Activated naive CD8-positive, alpha-beta T cell treated with anti-CD3 and anti-CD28 coated beads, Interleukin-2, amount 10 ng/mL, durations not matched to agents 7 days and 5 days (primary cell): ENCODE data around the gene RPL27A. TPM values are rescaled to one million over a fixed set of nuclear protein-coding genes. Genes with fewer than 3 reads are reported as not detected.

Source experiments
- ATAC-seq: fragments of 150-1000 bp; cut with Tn5 transposase; one replicate; pipeline ENCODE4 v1.10.0; 2021; ENCODE audit warnings: low read depth, moderate library complexity
- POLR2A ChIA-PET: fragments of 350-600 bp; sonication (Branson Sonifier 250); formaldehyde crosslinking; loops from one replicate; lab custom pipeline; 2021; ENCODE audit warnings: antibody characterized with exemption; lab: Charles Lee
- DNase-seq: peaks from one replicate; pipeline ENCODE4 v3.0.0; 2021
- H3K27ac Mint-ChIP-seq: one replicate; pipeline ENCODE4 v1.8.0; 2022; ENCODE audit warnings: mild to moderate bottlenecking, mixed read lengths
- H3K27me3 Mint-ChIP-seq: one replicate; pipeline ENCODE4 v1.8.0; 2022; ENCODE audit warnings: mild to moderate bottlenecking, moderate library complexity, mixed read lengths
- H3K36me3 Mint-ChIP-seq: one replicate; pipeline ENCODE4 v1.8.0; 2021; ENCODE audit warnings: mild to moderate bottlenecking, mixed read lengths
- H3K4me1 Mint-ChIP-seq: one replicate; pipeline ENCODE4 v1.8.0; 2021; ENCODE audit warnings: mixed read lengths
- H3K4me3 Mint-ChIP-seq: one replicate; pipeline ENCODE4 v1.8.0; 2022; ENCODE audit warnings: mild to moderate bottlenecking, moderate library complexity, mixed read lengths
- H3K9me3 Mint-ChIP-seq: one replicate; pipeline ENCODE4 v1.8.0; 2021; ENCODE audit warnings: mixed read lengths
- total RNA-seq, 2 experiments: library from RNA; stranded (reverse); gene quantifications; one replicate each; pipeline ENCODE4 v1.2.3, GENCODE V29; 2021

The RPL27A gene
- total RNA-seq, 2 experiments from 2014 or later, result 981 to 1,044 TPM

DNA sequence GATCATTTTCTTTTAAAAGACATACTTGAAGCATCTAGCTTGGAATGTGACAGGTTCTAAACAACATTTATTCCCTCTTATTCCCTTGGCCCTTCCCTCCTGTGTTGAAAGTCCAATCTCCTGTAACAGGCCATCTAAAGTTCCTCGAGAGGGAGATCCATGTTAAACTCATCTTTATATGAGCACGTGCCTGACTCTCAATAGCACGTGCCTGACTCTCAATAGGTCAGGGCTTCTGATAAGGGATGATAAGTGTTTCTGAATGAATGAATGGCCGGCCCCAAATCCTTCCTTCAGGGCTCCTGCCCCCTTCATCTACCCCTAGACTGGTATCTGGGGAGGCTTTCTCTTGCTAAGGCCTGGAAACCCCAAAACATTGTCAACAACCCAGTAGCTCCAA is 27.2 kb downstream of the RPL27A start:
- H3K4me1 Mint-ChIP-seq, result peaks cover 2% of the 10 kb centered on the region
- no peaks in the 10 kb centered on the region for H3K9me3 Mint-ChIP-seq
- ATAC-seq (no peak), DNase-seq (no peak)
- POLR2A ChIA-PET, result no interaction called here
- no peaks in the 10 kb centered on the region for H3K27me3 Mint-ChIP-seq
- H3K36me3 Mint-ChIP-seq, result peaks cover 2% of the 10 kb centered on the region
- H3K27ac Mint-ChIP-seq, result no peak overlapping the region
- H3K4me3 Mint-ChIP-seq, result no peak overlapping the region

DNA sequence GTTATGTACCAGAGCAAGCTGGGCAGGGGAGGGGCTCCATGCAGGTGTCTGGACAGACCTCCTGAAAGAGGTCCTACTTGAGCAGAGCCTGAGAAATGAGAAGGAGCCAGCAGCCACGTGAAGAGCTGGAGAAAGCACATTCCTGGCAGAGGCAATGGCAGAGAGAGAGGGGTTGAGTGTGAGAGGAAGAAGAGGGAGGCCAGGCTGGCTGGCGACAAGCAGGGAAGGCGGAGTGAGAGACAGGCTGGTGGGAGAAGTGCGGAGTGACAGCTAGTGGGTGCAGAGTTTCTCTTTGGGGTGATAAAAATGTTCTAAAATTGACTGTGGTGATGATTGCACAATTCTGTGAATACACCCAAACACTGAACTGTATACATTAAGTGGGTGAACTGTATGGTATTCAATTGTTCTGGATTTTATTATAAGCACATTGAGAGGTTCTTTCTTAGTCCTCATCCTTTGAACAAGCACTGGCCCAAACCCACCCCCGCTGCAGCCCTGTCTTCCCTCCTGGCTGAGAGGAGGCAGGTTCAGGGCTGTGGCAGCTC is 29.4 kb downstream of the RPL27A start:
- DNase-seq (no peak), ATAC-seq (no peak)
- Mint-ChIP-seq H3K4me1 (no peaks in the 10 kb centered on the region), H3K27ac (no peak overlapping the region), H3K9me3 (no peaks in the 10 kb centered on the region), H3K4me3 (no peak overlapping the region), H3K27me3 (no peaks in the 10 kb centered on the region), H3K36me3 (no peaks in the 10 kb centered on the region)
- POLR2A ChIA-PET, result no interaction called here

DNA sequence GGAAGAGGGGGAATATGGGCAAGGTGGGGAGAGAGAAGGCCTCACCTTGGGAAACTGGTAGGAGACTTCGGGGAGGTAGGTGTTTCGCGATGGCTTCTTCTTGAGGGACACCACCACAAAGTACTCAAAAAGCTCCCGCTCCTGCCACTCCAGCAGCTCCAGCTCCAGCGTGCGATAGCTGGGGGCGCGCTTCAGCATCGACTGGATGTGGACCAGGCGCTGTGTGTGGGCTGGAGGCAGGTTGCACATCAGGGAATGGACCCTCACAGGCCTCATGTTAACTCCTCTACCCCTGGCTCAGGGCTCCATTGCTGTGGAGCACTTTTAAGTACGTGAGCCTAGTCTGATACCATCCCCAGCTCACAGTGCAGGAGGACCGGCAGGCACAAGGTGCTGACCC is 29.9 kb downstream of the RPL27A start:
- H3K4me3 Mint-ChIP-seq, result no peak overlapping the region
- H3K27me3 Mint-ChIP-seq, result no peaks in the 10 kb centered on the region
- H3K27ac Mint-ChIP-seq, result no peak overlapping the region
- DNase-seq (no peak), ATAC-seq (no peak)
- POLR2A ChIA-PET, result no interaction called here
- no peaks in the 10 kb centered on the region for H3K9me3 Mint-ChIP-seq
- H3K36me3 Mint-ChIP-seq, result no peaks in the 10 kb centered on the region
- H3K4me1 Mint-ChIP-seq, result peaks cover 3% of the 10 kb centered on the region

DNA sequence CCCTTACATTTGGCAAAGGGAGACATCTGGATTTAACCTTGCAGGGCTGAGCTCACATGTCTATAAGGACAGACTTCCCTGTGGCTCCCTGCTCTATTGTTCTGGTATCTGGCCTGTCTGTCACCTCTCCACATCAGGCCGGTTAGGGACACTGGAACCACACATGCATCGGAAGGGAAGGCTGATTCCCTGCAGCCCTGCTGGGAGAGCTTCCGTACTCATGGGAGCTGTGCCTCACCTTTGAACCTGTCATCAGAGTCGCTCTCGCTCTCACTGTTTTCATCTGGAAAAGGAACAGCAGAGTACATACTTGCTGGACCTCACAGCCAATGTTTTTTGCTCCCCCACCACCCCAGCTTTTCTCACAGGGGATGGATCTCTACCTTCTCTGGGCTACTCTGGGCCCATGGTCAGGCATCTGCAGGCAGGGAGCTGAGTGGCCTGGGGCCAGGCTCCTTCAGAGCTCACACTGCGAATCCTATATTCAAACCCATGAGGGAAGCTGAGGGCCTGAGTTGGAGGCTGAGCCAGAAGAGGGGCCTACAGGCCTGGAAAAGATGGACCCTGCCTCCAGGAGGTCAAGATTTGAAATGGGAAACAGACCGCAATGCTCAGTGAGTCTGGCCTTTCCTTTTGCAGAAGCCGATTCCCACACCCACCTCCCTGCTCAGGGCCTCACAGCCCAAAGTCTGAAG is 31.3 kb downstream of the RPL27A start:
- Mint-ChIP-seq H3K36me3 (no peaks in the 10 kb centered on the region), H3K4me3 (no peak overlapping the region), H3K4me1 (peaks cover 6% of the 10 kb centered on the region), H3K27me3 (peaks cover 2% of the 10 kb centered on the region), H3K27ac (no peak overlapping the region), H3K9me3 (no peaks in the 10 kb centered on the region)
- ATAC-seq (no peak), DNase-seq (no peak)
- POLR2A ChIA-PET, result no interaction called here

DNA sequence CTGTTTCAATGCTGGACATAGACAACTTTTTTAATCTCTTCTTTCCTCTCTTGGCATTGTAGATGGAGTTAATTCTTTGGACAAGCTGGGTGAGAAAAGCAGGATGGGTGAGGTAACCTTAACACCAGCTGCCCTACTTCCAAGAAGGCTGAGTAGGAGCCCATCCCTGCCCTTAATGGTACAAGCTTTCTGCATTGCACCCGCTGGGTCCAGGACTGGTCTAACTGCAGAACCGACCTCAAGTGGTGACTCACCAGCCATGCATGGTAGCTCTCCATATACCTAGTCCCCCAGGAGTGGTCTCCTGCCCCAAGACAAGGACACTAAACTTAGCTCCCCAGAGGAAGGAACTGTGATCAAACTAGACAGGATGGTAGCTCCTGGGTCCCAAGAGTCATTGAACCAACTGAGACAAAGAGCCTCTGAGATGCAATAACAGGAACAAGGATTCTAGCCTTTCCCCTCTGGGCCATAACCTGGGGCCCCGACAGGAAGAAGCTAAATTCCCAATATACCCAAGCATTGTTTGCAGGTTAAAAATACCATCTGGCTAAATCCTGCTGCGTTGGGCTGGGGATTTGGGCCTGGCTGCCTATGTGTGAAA is 32.1 kb downstream of the RPL27A start:
- Mint-ChIP-seq H3K27me3 (peaks cover 2% of the 10 kb centered on the region), H3K4me3 (no peak overlapping the region), H3K4me1 (peaks cover 6% of the 10 kb centered on the region), H3K27ac (no peak overlapping the region), H3K9me3 (no peaks in the 10 kb centered on the region), H3K36me3 (no peaks in the 10 kb centered on the region)
- DNase-seq, result no peak
- POLR2A ChIA-PET, result no interaction called here
- ATAC-seq, result no peak

DNA sequence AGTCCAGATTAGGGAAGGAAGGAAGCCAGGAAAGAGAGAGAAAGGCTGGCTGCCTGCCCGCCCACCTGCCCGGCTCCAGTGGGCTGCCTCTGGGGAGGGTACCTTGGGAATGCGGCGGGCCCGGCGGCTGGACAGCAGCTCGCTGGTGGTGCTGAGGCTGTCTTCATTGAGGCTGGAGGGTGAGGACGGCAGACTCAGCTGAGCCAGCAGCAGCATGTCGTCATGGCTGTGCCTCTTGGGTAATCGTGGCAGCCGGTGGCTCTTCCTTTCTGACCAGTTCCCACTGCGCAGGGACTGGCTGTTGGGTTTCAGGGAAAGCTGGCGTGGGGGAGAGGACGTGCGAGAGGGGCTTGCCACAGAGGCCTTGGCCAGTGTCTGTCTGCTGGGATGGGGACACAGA is 32.9 kb downstream of the RPL27A start:
- H3K27ac Mint-ChIP-seq, result no peak overlapping the region
- POLR2A ChIA-PET, result no interaction called here
- H3K27me3 Mint-ChIP-seq, result peaks cover 7% of the 10 kb centered on the region
- ATAC-seq, result no peak
- DNase-seq, result no peak
- no peaks in the 10 kb centered on the region for H3K9me3 Mint-ChIP-seq
- no peak overlapping the region for H3K4me3 Mint-ChIP-seq
- no peaks in the 10 kb centered on the region for H3K36me3 Mint-ChIP-seq
- peaks cover 6% of the 10 kb centered on the region for H3K4me1 Mint-ChIP-seq

DNA sequence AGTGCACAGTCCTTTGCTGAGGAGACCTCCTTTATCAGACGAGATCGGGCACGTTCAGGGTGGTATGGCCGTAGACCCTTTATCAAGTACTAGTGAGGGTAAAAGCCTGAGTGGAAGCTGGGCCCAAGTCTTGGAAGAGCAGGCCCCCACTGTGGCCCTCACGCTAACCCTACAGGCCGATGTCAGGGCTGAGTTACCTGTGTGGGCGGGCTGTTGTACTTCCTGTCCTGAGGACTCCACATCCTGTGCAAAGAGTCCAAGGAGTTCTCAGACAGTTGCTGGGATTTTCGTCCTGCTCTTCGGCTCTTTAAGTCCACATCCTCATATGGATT is 34.9 kb downstream of the RPL27A start:
- Mint-ChIP-seq H3K4me1 (peaks cover 6% of the 10 kb centered on the region), H3K27ac (no peak overlapping the region), H3K36me3 (no peaks in the 10 kb centered on the region), H3K4me3 (no peak overlapping the region), H3K9me3 (no peaks in the 10 kb centered on the region), H3K27me3 (peaks cover 12% of the 10 kb centered on the region)
- POLR2A ChIA-PET, result no interaction called here
- DNase-seq (no peak), ATAC-seq (no peak)

DNA sequence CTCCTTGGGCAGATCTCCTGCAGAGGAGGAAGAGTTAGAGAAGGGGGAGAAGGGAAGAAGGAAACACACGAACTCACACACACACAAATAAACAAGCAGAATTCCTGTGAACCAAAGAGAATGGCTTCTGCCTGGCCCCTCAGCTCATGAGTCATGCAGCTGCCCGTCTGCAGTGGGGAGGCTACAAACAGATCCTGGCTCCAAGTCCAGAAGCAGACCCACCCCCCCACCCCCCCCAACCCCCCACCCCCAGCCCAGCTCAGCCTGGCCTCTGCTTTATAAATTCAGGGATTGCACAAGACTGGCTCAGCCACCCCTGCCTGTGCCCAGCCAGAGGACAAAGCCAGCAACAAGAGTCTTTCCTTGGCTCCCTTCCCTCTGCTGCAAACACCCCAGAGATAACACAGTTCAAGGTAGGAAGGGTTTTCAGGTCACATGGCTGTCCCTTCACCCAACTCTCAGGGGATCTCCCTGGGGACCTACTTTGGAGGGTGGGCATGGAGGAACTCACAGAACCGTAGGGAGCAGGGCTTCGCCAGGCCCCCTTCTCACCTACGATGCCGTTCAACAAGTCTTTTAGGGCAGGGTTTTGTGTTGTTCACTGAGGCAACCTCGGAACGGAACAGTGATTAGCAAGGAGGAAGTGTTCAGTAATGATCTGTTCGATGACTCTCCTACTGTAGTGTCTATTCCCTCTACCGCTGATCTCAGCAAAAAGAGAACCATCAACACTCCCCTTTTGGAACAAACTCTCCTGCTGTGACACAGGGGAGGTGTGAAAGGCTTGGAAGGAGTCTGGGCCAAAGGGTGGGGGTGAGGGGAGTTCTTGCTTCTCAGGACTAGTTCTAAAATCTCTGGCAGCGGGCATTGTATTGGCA is 35.5 kb downstream of the RPL27A start:
- Mint-ChIP-seq H3K36me3 (no peaks in the 10 kb centered on the region), H3K4me1 (peaks cover 6% of the 10 kb centered on the region), H3K27me3 (peaks cover 12% of the 10 kb centered on the region), H3K4me3 (no peak overlapping the region), H3K9me3 (no peaks in the 10 kb centered on the region), H3K27ac (no peak overlapping the region)
- ATAC-seq (no peak), DNase-seq (no peak)
- POLR2A ChIA-PET, result no interaction called here

DNA sequence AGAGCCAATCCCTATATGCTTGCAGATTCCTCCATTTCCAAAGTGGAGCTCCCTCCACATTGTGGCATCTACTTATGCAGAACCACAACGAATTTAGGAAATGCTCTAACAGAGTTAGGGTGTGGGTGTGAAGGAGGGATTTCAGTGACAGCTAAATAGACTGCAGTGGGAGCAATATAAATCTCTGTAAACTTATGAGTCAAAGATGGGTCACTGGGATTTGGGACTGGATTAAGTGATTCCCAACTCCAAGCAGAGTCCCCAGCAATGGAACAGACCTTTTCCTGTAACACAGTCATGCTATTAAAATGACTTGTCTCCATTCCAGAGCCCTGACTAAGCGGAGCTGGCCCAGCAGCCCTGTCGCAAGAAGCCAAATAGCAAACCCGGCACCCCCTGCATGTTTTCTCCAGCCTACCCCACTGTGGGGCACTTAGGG is 36.6 kb downstream of the RPL27A start:
- Mint-ChIP-seq H3K4me3 (no peak overlapping the region), H3K27ac (no peak overlapping the region), H3K27me3 (peaks cover 12% of the 10 kb centered on the region), H3K4me1 (peaks cover 6% of the 10 kb centered on the region), H3K36me3 (no peaks in the 10 kb centered on the region), H3K9me3 (no peaks in the 10 kb centered on the region)
- DNase-seq (no peak), ATAC-seq (no peak)
- POLR2A ChIA-PET, result no interaction called here

DNA sequence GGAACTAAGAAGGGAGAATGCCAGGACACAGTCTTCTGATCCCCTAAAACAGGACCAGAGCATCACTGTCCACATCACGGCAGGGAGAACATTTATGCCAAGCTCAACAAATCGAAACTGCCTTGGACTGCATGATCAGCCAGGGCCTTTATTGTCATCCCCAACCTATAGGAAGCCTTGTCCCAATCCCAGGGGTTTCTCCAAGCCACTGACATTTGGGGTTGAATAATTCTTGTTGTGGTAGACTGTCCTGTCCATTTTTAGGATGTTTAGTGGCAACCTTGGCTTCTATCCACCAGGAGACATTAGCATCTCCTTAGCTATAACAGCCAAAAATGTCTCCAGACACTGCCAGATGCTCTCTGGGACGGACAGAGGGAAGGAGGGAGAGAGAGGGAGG is 37.1 kb downstream of the RPL27A start:
- Mint-ChIP-seq H3K27me3 (peaks cover 12% of the 10 kb centered on the region), H3K36me3 (no peaks in the 10 kb centered on the region), H3K27ac (no peak overlapping the region), H3K9me3 (no peaks in the 10 kb centered on the region), H3K4me1 (peaks cover 6% of the 10 kb centered on the region), H3K4me3 (no peak overlapping the region)
- POLR2A ChIA-PET, result no interaction called here
- no peak for ATAC-seq
- no peak for DNase-seq

DNA sequence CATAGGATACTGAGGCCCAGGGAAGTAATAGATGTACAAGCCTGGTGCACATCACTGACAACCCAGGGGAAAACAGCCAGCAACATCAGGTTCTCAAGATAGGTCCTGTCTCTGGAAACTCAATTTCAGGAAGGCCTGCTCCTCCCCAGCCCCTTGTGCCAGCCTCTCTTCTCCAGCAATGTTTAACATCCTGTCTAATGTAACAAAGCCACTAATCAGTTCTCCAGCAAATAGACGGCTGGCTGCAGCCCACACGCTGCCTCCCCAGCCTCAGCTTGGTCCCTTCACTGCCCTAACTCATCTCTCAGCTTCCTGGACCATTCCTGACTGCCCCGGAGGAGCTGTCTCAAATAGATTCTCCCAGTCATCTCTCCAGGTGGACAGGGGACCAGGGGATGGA is 37.8 kb downstream of the RPL27A start:
- Mint-ChIP-seq H3K27me3 (peaks cover 12% of the 10 kb centered on the region), H3K4me3 (no peak overlapping the region), H3K9me3 (no peaks in the 10 kb centered on the region), H3K27ac (no peak overlapping the region), H3K36me3 (no peaks in the 10 kb centered on the region), H3K4me1 (peaks cover 6% of the 10 kb centered on the region)
- ATAC-seq (no peak), DNase-seq (no peak)
- POLR2A ChIA-PET, result no interaction called here

DNA sequence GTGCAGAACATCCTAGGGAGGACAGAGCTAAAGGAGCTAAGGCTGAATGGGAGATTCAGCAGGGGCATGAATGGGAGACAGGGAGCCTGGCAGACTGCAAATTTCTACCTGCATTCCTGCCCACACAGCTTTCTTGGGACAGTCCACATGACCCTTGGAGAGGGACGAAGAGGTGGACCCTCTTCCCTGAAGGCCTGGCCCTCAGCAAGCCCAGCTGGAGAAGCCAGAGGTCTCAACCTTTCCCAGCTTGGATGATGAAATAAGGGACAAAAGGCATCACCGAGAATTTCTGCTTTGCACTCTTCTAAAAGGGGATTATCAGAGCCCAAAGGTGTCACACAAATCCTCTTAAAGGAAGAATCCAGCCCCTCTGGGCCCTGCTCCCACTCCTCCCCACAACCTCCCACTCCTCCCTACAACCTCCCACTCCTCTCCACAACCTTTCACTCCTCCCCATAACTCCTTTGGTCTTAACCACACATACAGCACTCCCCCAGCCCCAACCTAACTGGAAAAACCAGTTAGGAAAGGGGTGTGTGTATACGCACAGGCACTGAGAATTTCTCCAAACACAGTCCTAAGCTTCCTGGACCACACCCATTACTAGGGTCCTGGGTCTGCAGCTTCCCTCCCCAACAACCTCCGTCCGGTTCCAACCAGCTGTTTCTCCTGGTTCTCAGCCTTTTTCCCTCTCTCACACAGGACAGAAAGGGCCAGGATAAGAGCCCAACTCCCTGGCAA is 38.4 kb downstream of the RPL27A start:
- H3K4me3 Mint-ChIP-seq, result no peak overlapping the region
- H3K4me1 Mint-ChIP-seq, result peaks cover 6% of the 10 kb centered on the region
- H3K27me3 Mint-ChIP-seq, result peaks cover 12% of the 10 kb centered on the region
- POLR2A ChIA-PET, result no interaction called here
- ATAC-seq (no peak), DNase-seq (no peak)
- no peaks in the 10 kb centered on the region for H3K9me3 Mint-ChIP-seq
- H3K36me3 Mint-ChIP-seq, result no peaks in the 10 kb centered on the region
- no peak overlapping the region for H3K27ac Mint-ChIP-seq
